ENCODE measurements around the gene PPIF.

The PPIF gene

DNA sequence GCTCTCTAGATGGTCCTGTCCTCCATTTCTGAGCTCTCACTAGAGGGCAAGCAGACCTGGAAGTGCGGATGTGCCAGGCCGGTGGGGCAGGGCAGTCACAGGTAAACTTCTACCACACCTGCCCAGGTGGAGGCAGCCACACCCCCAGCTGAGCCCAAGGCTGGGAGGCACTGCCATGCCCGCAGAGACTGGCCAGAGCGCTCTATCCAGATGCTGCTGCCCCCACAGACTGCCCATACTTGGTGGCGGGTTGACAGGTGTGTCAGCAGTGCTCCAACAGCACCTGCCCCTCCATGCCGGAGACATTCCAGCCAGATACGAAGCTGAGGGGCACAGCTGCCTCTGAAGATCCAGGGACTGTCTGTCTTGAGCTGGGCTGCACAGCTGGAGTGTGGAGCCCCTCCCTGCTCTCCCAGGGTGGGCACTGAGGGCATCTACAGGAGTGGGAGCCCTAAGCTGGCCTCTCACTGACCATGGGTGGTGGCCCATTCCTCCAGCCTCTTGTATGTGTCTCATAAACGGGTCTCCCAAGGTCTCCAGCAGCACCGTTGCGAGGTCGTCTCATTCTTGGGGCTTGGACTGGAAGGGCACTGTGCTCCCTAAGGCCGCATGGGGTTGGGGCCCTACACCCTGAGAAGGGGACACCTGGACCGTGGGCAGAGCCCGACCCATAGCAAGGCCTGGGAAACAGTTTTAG lies 38.2 kb upstream of the PPIF start:
- in situ Hi-C loops (cut with HindIII; ENCODE audit: low sequenced_read_pairs) = no loop called here
- H3K4me3 ChIP-seq (ENCODE audit: low read depth, low read length) = no peak overlapping the region
- TF ChIP-seq, protein P1, sequence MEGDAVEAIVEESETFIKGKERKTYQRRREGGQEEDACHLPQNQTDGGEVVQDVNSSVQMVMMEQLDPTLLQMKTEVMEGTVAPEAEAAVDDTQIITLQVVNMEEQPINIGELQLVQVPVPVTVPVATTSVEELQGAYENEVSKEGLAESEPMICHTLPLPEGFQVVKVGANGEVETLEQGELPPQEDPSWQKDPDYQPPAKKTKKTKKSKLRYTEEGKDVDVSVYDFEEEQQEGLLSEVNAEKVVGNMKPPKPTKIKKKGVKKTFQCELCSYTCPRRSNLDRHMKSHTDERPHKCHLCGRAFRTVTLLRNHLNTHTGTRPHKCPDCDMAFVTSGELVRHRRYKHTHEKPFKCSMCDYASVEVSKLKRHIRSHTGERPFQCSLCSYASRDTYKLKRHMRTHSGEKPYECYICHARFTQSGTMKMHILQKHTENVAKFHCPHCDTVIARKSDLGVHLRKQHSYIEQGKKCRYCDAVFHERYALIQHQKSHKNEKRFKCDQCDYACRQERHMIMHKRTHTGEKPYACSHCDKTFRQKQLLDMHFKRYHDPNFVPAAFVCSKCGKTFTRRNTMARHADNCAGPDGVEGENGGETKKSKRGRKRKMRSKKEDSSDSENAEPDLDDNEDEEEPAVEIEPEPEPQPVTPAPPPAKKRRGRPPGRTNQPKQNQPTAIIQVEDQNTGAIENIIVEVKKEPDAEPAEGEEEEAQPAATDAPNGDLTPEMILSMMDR (IDR thresholded peaks at IDR 0.05; ENCODE audit: low read depth, low read length, missing control alignments) = no peak
- no peak for DNase-seq (ENCODE audit: low read depth)

DNA sequence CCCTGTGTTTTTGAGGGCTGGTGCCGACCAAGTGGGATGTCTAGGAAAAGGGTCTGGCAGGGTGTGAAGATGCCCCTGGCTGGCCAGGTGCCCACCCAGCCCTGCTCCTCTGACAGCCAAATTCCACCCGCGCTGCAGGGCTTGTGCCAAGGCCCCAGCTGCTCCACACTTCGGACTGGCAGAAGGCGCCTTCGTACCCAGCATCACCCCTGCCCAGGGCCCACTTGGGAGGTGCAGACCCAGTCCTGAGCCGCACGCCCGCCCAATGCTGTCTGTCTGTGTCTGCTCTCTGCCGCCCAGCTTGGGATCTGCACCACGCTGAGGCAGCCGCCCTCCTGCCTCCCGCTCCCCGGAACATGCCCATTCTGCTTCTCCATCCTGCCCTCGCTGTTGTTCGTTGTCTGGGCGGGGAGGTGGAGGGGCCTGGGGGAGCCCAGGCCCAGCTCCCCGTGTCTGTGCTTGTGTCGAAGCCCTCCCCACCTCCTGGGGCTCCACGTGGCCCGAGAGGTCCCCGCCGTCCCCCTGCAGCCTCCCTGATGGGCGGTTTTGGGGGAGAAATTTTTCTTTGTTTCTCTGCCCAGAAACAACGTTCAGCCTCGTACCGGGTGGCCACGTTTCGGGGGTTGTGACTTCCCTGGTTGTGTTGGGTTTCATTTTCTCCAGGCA lies 36.9 kb upstream of the PPIF start:
- no peak overlapping the region for H3K4me3 ChIP-seq (ENCODE audit: low read depth, low read length)
- TF ChIP-seq, protein P1 (IDR thresholded peaks at IDR 0.05; ENCODE audit: low read depth, low read length, missing control alignments) = no peak
- in situ Hi-C loops (cut with HindIII; ENCODE audit: low sequenced_read_pairs) = no loop called here
- no peak for DNase-seq (ENCODE audit: low read depth)

DNA sequence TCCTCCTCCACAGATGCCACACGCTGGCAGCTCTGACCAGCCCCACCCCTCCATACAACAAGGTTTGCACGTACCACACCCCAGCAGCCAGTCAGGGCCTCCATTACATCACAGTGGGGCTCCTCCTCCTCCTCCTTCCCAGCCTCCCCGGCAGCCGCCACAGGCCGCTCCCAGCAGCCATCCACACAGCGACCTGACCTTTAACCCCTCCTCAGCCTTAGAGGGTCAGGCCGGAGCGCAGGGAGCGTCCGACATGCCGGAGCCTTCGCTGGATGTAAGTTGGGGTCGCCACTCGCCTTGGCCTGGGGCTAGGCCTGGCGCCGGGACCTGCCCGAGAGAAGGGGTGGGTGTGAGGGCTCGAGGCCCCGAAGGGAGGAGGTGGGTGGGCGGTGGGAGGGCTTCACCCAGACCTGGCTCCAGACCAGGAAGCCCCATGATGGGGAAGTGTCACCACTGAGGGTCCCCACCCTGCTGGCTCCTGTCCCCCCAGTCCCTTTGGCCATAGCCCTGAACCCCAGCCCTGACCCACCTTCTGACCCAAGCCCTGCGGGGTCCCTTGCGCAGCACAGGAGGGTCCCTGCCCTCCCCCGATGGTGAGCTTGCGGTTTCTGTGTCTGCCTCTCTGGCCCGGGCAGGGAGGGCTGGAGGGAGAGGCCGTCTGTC lies 36.2 kb upstream of the PPIF start:
- in situ Hi-C loops (cut with HindIII; ENCODE audit: low sequenced_read_pairs) = no loop called here

DNA sequence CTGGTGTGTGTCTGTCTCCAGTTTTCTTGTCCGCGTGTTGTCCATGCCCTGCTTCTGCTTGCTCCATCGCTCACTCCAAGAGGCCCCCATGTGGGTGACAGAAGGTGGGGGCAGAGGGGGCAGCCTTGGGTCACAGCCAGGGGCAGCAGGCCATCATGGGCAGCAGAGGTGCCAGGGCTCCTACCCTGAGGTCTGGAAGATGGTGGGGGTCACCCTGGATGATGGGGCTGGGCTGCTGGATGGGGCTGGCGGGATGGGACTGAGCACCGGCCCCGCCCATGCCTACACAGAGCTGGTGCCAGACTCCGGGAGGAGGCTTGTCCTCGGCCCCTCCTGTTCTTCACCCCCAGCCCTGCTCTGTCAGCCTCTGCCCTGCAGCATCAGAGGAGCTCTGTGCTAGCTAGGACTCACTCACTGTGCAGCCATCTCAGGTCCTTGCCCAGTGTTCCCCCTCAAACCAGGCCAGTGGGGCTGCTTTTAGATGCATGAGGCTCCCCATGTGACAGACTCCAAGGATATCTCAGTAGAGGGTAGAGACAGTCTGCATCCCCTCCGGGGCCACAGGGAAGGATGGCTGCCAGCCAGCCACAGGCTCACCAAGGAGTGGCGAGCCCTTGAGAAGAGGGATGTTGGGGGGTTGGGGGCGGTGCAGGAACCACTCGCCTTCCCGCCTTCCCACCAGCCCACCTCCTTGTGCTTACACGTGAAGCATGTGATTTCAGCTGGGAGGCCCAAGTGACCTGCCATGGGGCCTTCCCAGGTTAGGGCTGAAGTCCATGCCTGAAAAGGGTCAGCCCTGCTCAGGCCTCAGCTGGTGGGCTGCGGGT lies 35.5 kb upstream of the PPIF start:
- no peak for DNase-seq (ENCODE audit: low read depth)
- H3K4me3 ChIP-seq (ENCODE audit: low read depth, low read length) = no peak overlapping the region

More for the DNA sequence above, 36.2 kb upstream of the PPIF start:
- TF ChIP-seq, protein P1 (IDR thresholded peaks at IDR 0.05; ENCODE audit: low read depth, low read length, missing control alignments) = no peak
- no peak for DNase-seq (ENCODE audit: low read depth)
- H3K4me3 ChIP-seq (ENCODE audit: low read depth, low read length) = no peak overlapping the region

DNA sequence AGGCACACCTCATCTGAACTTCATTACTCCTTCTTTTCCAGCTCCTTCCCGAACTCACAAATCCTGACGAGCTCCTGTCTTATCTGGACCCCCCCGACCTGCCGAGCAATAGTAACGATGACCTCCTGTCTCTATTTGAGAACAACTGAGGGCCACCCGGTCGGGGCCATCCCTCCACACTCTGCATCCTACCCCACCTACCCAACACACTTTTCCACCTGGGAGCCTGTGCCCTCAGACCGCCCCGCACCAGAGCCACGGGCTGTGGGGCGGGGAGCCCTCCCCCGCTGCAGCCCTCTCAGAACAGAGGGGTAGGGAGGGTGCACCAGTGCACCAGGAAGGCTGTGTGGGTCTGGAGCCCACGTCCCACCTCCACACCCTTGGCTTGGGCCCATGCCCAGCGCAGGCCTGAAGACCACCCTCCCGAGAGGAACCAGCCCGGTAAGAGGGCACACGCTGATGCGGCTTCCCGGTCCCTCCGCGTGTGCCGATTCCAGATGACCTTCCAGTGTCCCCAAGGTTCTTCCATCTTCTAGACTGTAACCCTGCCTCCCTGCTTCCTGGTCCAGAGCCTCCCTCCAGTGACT lies 34.6 kb upstream of the PPIF start:
- TF ChIP-seq, protein P1 (IDR thresholded peaks at IDR 0.05; ENCODE audit: low read depth, low read length, missing control alignments) = no peak
- no peak overlapping the region for H3K4me3 ChIP-seq (ENCODE audit: low read depth, low read length)
- in situ Hi-C loops (cut with HindIII; ENCODE audit: low sequenced_read_pairs) = no loop called here
- DNase-seq (ENCODE audit: low read depth) = no peak

More for the DNA sequence above, 35.5 kb upstream of the PPIF start:
- in situ Hi-C loops (cut with HindIII; ENCODE audit: low sequenced_read_pairs) = no loop called here
- TF ChIP-seq, protein P1 (IDR thresholded peaks at IDR 0.05; ENCODE audit: low read depth, low read length, missing control alignments) = no peak

DNA sequence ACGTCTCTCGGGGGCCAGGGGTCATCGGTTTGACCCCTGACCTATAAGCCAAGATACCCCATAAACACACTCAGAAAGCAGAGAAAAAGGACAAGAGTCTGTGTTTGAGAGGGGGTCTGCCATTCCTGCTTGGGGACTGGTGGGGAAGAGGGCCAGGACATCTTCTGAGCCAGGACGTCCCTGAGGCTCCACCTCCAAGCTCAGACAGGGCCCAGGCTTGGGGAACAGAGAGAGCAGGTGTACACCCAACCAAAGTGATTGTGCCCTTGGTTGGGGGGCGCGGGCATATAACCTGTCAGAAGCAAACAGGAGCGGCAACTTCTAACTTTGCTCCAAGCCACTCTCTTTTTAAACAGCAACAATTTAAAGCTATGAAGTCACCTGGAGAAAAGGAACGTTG lies 33.9 kb upstream of the PPIF start:
- in situ Hi-C loops (cut with HindIII; ENCODE audit: low sequenced_read_pairs) = no loop called here
- H3K4me3 ChIP-seq (ENCODE audit: low read depth, low read length) = no peak overlapping the region
- no peak for DNase-seq (ENCODE audit: low read depth)
- TF ChIP-seq, protein P1 (IDR thresholded peaks at IDR 0.05; ENCODE audit: low read depth, low read length, missing control alignments) = no peak

Measured in astrocyte of the cerebellum (primary cell).